SU-DHL-6 (cell line): ENCODE data around the gene SLC6A17.

Experiments used
- EZH2phosphoT487 ChIP-seq: fragments of 200-600 bp; sonication (generic), shearing (Covaris generic); conservative IDR thresholded peaks from 2 replicates; pipeline ENCODE4 v1.6.1; 2018; ENCODE audit warnings: mild to moderate bottlenecking, antibody characterized with exemption, low read length, moderate library complexity, mixed read lengths
- TF ChIP-seq, protein P1 (sequence below): fragments of 200-600 bp; sonication (generic); IDR thresholded peaks from one replicate; pipeline ENCODE4 v1.5.1; 2017; ENCODE audit warnings: antibody characterized with exemption, mild to moderate bottlenecking, low read length, moderate library complexity; ENCODE audit not compliant: insufficient read depth, poor library complexity, severe bottlenecking

DNA sequence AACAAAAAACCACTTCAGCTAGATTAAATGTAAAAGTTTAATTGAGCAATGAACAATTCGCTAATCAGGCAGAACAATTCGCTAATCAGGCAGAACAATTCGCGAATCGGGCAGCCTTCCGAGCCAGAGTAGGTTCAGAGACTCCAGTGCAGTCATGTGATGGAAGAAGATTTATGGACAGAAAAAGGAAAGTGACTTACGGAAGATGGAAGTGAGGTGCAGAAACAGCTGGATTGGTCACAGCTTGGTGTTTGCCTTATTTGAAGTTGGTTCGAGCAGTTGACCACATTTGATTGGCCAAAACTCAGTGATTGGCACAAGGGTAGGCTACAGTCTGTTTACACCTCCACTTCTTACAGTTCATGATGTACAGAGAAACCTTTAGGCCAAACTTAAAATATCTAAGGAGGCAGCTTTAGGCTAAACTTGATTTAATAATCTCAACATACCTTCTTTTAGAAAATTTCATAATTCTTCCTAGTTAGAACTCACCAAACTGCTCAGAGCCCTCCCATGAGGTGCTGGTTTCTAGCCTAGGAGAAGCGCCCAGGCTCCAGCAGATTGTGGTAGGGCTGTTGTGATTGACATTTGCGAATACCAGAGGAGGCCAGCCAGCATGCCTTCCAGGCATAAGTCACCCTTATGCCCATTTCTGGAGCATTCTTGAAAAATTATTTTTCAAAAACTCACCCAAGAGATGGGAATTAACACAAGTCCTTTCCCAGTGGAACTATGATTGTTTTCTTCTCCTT is 37.0 kb downstream of the SLC6A17 start:
- TF ChIP-seq, protein P1, sequence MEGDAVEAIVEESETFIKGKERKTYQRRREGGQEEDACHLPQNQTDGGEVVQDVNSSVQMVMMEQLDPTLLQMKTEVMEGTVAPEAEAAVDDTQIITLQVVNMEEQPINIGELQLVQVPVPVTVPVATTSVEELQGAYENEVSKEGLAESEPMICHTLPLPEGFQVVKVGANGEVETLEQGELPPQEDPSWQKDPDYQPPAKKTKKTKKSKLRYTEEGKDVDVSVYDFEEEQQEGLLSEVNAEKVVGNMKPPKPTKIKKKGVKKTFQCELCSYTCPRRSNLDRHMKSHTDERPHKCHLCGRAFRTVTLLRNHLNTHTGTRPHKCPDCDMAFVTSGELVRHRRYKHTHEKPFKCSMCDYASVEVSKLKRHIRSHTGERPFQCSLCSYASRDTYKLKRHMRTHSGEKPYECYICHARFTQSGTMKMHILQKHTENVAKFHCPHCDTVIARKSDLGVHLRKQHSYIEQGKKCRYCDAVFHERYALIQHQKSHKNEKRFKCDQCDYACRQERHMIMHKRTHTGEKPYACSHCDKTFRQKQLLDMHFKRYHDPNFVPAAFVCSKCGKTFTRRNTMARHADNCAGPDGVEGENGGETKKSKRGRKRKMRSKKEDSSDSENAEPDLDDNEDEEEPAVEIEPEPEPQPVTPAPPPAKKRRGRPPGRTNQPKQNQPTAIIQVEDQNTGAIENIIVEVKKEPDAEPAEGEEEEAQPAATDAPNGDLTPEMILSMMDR = no peak
- TF ChIP-seq EZH2phosphoT487 = no peak
